IPS-18c (cell line): ENCODE results near the gene STON2.

Experiments
- H3K4me3 ChIP-seq: 2 replicates; pipeline ENCODE4 v1.7.0; 2013; ENCODE audit warnings: low read depth, mild to moderate bottlenecking, low read length, moderate library complexity; ENCODE audit not compliant: insufficient read depth
- H3K9me3 ChIP-seq: one replicate; pipeline ENCODE4 v1.6.1; 2013; ENCODE audit warnings: mild to moderate bottlenecking, low read length, moderate library complexity; ENCODE audit not compliant: control insufficient read depth, insufficient read depth

The STON2 gene

GRCh38 chr14:81301813-81302212 is 98.3 kb downstream of the STON2 start:
- H3K4me3 ChIP-seq = no peak overlapping the region
- H3K9me3 ChIP-seq = no peaks in the 10 kb centered on the region

- Histone ChIP-seq H3K9me3 (no peaks in the 10 kb centered on the region), H3K4me3 (no peak overlapping the region)
Observed at GRCh38 chr14:81301371-81301770, 98.8 kb downstream of the STON2 start.

- Histone ChIP-seq H3K4me3 (no peak overlapping the region), H3K9me3 (no peaks in the 10 kb centered on the region)
Observed at GRCh38 chr14:81298911-81299310, 101.2 kb downstream of the STON2 start.

- Histone ChIP-seq H3K9me3 (no peaks in the 10 kb centered on the region), H3K4me3 (no peak overlapping the region)
Observed at GRCh38 chr14:81298122-81298521, 102.0 kb downstream of the STON2 start.

- Histone ChIP-seq H3K4me3 (no peak overlapping the region), H3K9me3 (no peaks in the 10 kb centered on the region)
Observed at GRCh38 chr14:81295958-81296923, 103.9 kb downstream of the STON2 start.

- Histone ChIP-seq H3K9me3 (no peaks in the 10 kb centered on the region), H3K4me3 (no peak overlapping the region)
Observed at GRCh38 chr14:81289516-81289915, 110.6 kb downstream of the STON2 start.

- Histone ChIP-seq H3K9me3 (no peaks in the 10 kb centered on the region), H3K4me3 (no peak overlapping the region)
Observed at GRCh38 chr14:81286574-81287370, 113.4 kb downstream of the STON2 start.

- Histone ChIP-seq H3K9me3 (no peaks in the 10 kb centered on the region), H3K4me3 (no peak overlapping the region)
Observed at GRCh38 chr14:81285245-81285644, 114.9 kb downstream of the STON2 start.

- Histone ChIP-seq H3K4me3 (no peak overlapping the region), H3K9me3 (no peaks in the 10 kb centered on the region)
Observed at GRCh38 chr14:81281332-81281731, 118.8 kb downstream of the STON2 start.

- Histone ChIP-seq H3K9me3 (no peaks in the 10 kb centered on the region), H3K4me3 (no peak overlapping the region)
Observed at GRCh38 chr14:81280136-81280791, 119.9 kb downstream of the STON2 start.

- no peak overlapping the region for H3K4me3 ChIP-seq
- H3K9me3 ChIP-seq = no peaks in the 10 kb centered on the region
Observed at GRCh38 chr14:81277096-81277495, 123.0 kb downstream of the STON2 start.

- Histone ChIP-seq H3K4me3 (no peak overlapping the region), H3K9me3 (no peaks in the 10 kb centered on the region)
Observed at GRCh38 chr14:81276073-81277069, 123.8 kb downstream of the STON2 start.

- no peaks in the 10 kb centered on the region for H3K9me3 ChIP-seq
- H3K4me3 ChIP-seq = no peak overlapping the region
Observed at GRCh38 chr14:81275305-81276072, 124.6 kb downstream of the STON2 start.

- Histone ChIP-seq H3K9me3 (no peaks in the 10 kb centered on the region), H3K4me3 (no peak overlapping the region)
Observed at GRCh38 chr14:81273961-81274575, 126.1 kb downstream of the STON2 start.

- H3K4me3 ChIP-seq = no peak overlapping the region
Observed at GRCh38 chr14:81273521-81273920, 126.6 kb downstream of the STON2 start.

More at GRCh38 chr14:81273521-81273920, 126.6 kb downstream of the STON2 start:
- H3K9me3 ChIP-seq = no peaks in the 10 kb centered on the region
